Activated naive CD4-positive, alpha-beta T cell treated with anti-CD3 and anti-CD28 coated beads, Interleukin-2, amount 50 U/mL, for 72 hours (primary cell): ENCODE data around the gene FNDC4. TPM values are rescaled to one million over a fixed set of nuclear protein-coding genes. Genes with fewer than 3 reads are reported as not detected.

Source experiments
- ATAC-seq, 2 donors: fragments of 150-1000 bp; cut with Tn5 transposase; 2 replicates each; pipeline ENCODE4 v1.10.0; 2021; ENCODE audit warnings: mild to moderate bottlenecking in 2 of 2, moderate library complexity in 2 of 2
- DNase-seq, 2 donors: peaks; one replicate each; pipeline ENCODE4 v3.0.0; 2021 to 2022; ENCODE audit warnings: low spot score in 2 of 2
- H3K27ac Mint-ChIP-seq, 2 donors: one replicate each; pipeline ENCODE4 v1.8.0; 2022; ENCODE audit warnings: mild to moderate bottlenecking in 2 of 2, mixed read lengths in 2 of 2
- H3K36me3 Mint-ChIP-seq, 2 donors: one replicate each; pipeline ENCODE4 v1.8.0; 2022; ENCODE audit warnings: mixed read lengths in 2 of 2
- H3K9me3 Mint-ChIP-seq, 2 donors: one replicate each; pipeline ENCODE4 v1.8.0; 2022; ENCODE audit warnings: mixed read lengths in 2 of 2
- total RNA-seq, 2 donors: library from RNA; stranded (reverse); gene quantifications; one replicate each; pipeline ENCODE4 v1.2.3, GENCODE V29; 2022

Gene FNDC4
- total RNA-seq, 2 donors from 2014 or later: not detected

- no peak for ATAC-seq
- H3K9me3 Mint-ChIP-seq: no peaks in the 10 kb centered on the region
Measured at GRCh38 chr2:27497288-27497627, 2.3 kb upstream of the FNDC4 start.

GRCh38 chr2:27496357-27497287 lies 1.6 kb upstream of the FNDC4 start, which contains the start of gene GCKR:
GCKR (plus strand) TSS chr2:27496839; CDS start chr2:27496905, 66 bp downstream.
- Mint-ChIP-seq H3K9me3 (no peaks in the 10 kb centered on the region), H3K36me3 (peaks cover 6 to 8% of the 10 kb centered on the region in 2 donors), H3K27ac (no peak within 1 kb of the TSS)
- ATAC-seq (no peak), DNase-seq (no peak)

More at GRCh38 chr2:27497288-27497627, 2.3 kb upstream of the FNDC4 start:
- Mint-ChIP-seq H3K27ac (no peak overlapping the region), H3K36me3 (peaks cover 6 to 8% of the 10 kb centered on the region in 2 donors)
- no peak for DNase-seq

GRCh38 chr2:27495840-27496356 lies 898 bp upstream of the FNDC4 start:
- H3K27ac Mint-ChIP-seq: no peak overlapping the region
- H3K36me3 Mint-ChIP-seq: peaks cover 6 to 8% of the 10 kb centered on the region in 2 donors
- ATAC-seq: no peak
- H3K9me3 Mint-ChIP-seq: no peaks in the 10 kb centered on the region
- no peak for DNase-seq

GRCh38 chr2:27494284-27494943 lies 586 bp downstream of the FNDC4 start:
- Mint-ChIP-seq H3K9me3 (no peaks in the 10 kb centered on the region), H3K36me3 (peaks cover 6 to 8% of the 10 kb centered on the region in 2 donors), H3K27ac (no peak overlapping the region)
- peak in 1 of 2 donors; percentile 22 for DNase-seq
- no peak for ATAC-seq

GRCh38 chr2:27493948-27494283 lies 1.1 kb downstream of the FNDC4 start:
- peaks cover 6 to 8% of the 10 kb centered on the region in 2 donors for H3K36me3 Mint-ChIP-seq
- no peak for ATAC-seq
- no peaks in the 10 kb centered on the region for H3K9me3 Mint-ChIP-seq
- peak overlapping the region in 1 of 2 donors; percentile 36 for H3K27ac Mint-ChIP-seq
- DNase-seq: no peak

GRCh38 chr2:27492557-27492956 lies 2.4 kb downstream of the FNDC4 start:
- DNase-seq (no peak), ATAC-seq (no peak)
- Mint-ChIP-seq H3K36me3 (peaks cover 6 to 8% of the 10 kb centered on the region in 2 donors), H3K27ac (no peak overlapping the region), H3K9me3 (no peaks in the 10 kb centered on the region)

- ATAC-seq (peak; percentile 93 to 97), DNase-seq (peak; percentile 97 to 98)
- Mint-ChIP-seq H3K27ac (peak within 1 kb of the TSS; percentile 83 to 84), H3K9me3 (no peaks in the 10 kb centered on the region), H3K36me3 (no peaks in the 10 kb centered on the region)
Measured at GRCh38 chr2:27489498-27490397, 5.3 kb downstream of the FNDC4 start, which contains the start of gene IFT172. IFT172 (minus strand) TSS chr2:27489743; CDS start chr2:27489653, 90 bp downstream.

- H3K36me3 Mint-ChIP-seq: no peaks in the 10 kb centered on the region
- DNase-seq (no peak), ATAC-seq (no peak)
- H3K9me3 Mint-ChIP-seq: no peaks in the 10 kb centered on the region
- H3K27ac Mint-ChIP-seq: peak overlapping the region; percentile 83 to 84
Measured at GRCh38 chr2:27489118-27489497, 5.9 kb downstream of the FNDC4 start.

GRCh38 chr2:27485496-27485895 lies 9.5 kb downstream of the FNDC4 start:
- DNase-seq (no peak), ATAC-seq (no peak)

GRCh38 chr2:27471961-27472360 lies 23.0 kb downstream of the FNDC4 start:
- Mint-ChIP-seq H3K36me3 (peaks cover 5 to 6% of the 10 kb centered on the region in 2 donors), H3K9me3 (no peaks in the 10 kb centered on the region), H3K27ac (no peak overlapping the region)
- no peak for ATAC-seq
- DNase-seq: no peak

More at GRCh38 chr2:27485496-27485895, 9.5 kb downstream of the FNDC4 start:
- no peak overlapping the region for H3K27ac Mint-ChIP-seq
- no peaks in the 10 kb centered on the region for H3K9me3 Mint-ChIP-seq
- no peaks in the 10 kb centered on the region for H3K36me3 Mint-ChIP-seq

GRCh38 chr2:27464443-27464842 lies 30.6 kb downstream of the FNDC4 start:
- Mint-ChIP-seq H3K36me3 (no peaks in the 10 kb centered on the region), H3K9me3 (no peaks in the 10 kb centered on the region), H3K27ac (no peak overlapping the region)
- ATAC-seq: no peak
- no peak for DNase-seq

GRCh38 chr2:27461118-27461517 lies 33.9 kb downstream of the FNDC4 start:
- Mint-ChIP-seq H3K36me3 (no peaks in the 10 kb centered on the region), H3K27ac (no peak overlapping the region), H3K9me3 (no peaks in the 10 kb centered on the region)
- DNase-seq (no peak), ATAC-seq (no peak)

- H3K9me3 Mint-ChIP-seq: no peaks in the 10 kb centered on the region
- H3K36me3 Mint-ChIP-seq: no peaks in the 10 kb centered on the region
- no peak for DNase-seq
- no peak for ATAC-seq
- H3K27ac Mint-ChIP-seq: no peak overlapping the region
Measured at GRCh38 chr2:27453968-27454367, 41.0 kb downstream of the FNDC4 start.

- Mint-ChIP-seq H3K9me3 (no peaks in the 10 kb centered on the region), H3K27ac (no peak overlapping the region), H3K36me3 (no peaks in the 10 kb centered on the region)
- ATAC-seq (peak; percentile 66 to 82), DNase-seq (no peak)
Measured at GRCh38 chr2:27451095-27451494, 43.9 kb downstream of the FNDC4 start.

- ATAC-seq (no peak), DNase-seq (no peak)
- H3K9me3 Mint-ChIP-seq: no peaks in the 10 kb centered on the region
- H3K36me3 Mint-ChIP-seq: no peaks in the 10 kb centered on the region
- H3K27ac Mint-ChIP-seq: peak overlapping the region in 1 of 2 donors; percentile 77
Measured at GRCh38 chr2:27448381-27448780, 46.6 kb downstream of the FNDC4 start.

GRCh38 chr2:27446057-27446456 lies 48.9 kb downstream of the FNDC4 start:
- peak; percentile 33 to 38 for ATAC-seq
- H3K36me3 Mint-ChIP-seq: peaks cover 0 to 6% of the 10 kb centered on the region in 2 donors
- no peak overlapping the region for H3K27ac Mint-ChIP-seq
- no peak for DNase-seq
- no peaks in the 10 kb centered on the region for H3K9me3 Mint-ChIP-seq
